ENCODE results near the gene IGIP. TPM values are rescaled to one million over a fixed set of nuclear protein-coding genes. Genes with fewer than 3 reads are reported as not detected.
A peak's percentile ranks its signal among the peaks of the same experiment; 100 is the strongest.

The IGIP gene
- total RNA-seq, 1 experiment from 2014 or later: 2.0 TPM

GRCh38 chr5:140109018-140109758, 16.5 kb upstream of the IGIP start:
- in situ Hi-C loops (cut with HindIII; ENCODE audit: low pct_unique_long_range_greater_than_20kb, low sequenced_read_pairs): no loop called here
- DNase-seq (ENCODE audit: low read depth, low spot score): peak; percentile 8

- in situ Hi-C loops (cut with HindIII; ENCODE audit: low pct_unique_long_range_greater_than_20kb, low sequenced_read_pairs): no loop called here
Observed at GRCh38 chr5:140109759-140110645, 15.7 kb upstream of the IGIP start.

DNA sequence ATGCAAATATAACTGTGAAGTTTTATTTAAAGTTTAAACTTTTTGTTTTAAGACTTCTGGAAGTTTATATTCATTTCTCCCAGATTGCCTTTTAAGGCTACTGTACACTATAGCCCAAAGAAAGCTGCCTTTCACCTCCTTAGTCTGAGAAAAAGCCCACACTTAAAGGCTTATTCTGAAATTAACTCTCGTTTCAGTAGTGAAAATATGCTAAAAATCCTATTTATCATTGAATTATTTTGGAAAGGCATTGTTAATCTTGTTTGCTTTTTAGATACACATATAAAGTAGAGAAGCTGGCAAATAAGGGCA, 15.1 kb upstream of the IGIP start:
- no peak for DNase-seq (ENCODE audit: low read depth, low spot score)
- in situ Hi-C loops (cut with HindIII; ENCODE audit: low pct_unique_long_range_greater_than_20kb, low sequenced_read_pairs): no loop called here

More at GRCh38 chr5:140109759-140110645, 15.7 kb upstream of the IGIP start:
- no peak for DNase-seq (ENCODE audit: low read depth, low spot score)

DNA sequence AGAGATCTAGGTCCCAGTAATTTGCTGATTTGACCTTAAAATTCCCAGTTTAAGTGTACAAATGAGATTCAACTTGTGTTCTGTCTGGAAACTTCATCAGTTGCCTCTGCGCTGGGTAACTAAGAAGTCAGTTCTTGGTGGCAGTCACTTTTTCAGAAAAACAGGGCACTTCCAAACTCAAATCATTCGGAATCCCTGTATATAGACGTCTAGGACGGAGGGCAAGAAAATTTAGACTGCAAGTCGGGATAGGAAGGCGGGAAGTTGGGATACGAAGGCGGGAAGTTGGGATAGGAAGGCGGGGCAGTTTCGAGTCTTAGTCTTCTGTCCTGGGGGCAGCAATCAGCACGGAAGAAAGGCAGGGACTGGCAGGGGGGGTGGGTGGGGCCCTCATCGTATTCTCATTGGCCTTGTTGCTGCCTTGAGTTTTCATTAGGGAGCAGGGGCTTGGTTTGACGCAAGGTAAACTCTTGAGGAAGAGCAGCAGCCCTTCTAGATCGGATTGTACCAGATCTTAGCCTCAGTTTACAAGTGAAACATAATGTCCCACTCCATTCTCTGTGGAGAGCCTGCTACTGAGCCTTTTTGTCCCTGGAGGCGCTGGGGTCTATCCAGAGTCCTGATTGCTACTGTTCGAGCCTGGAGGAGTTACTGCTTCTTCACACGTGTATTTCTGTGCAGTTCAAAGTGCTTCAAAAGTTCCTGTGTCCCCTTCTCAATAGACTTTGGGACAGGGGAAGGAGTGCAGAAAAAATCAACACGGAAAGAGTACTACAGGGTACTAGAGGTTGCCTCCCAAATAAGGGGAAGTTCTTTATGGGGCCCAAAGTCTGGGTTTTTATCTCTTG, 14.5 kb upstream of the IGIP start:
- DNase-seq (ENCODE audit: low read depth, low spot score): peak; percentile 42
- in situ Hi-C loops (cut with HindIII; ENCODE audit: low pct_unique_long_range_greater_than_20kb, low sequenced_read_pairs): no loop called here

- in situ Hi-C loops (cut with HindIII; ENCODE audit: low pct_unique_long_range_greater_than_20kb, low sequenced_read_pairs): no loop called here
- DNase-seq (ENCODE audit: low read depth, low spot score): no peak
Observed at GRCh38 chr5:140111859-140112551, 13.7 kb upstream of the IGIP start.

DNA sequence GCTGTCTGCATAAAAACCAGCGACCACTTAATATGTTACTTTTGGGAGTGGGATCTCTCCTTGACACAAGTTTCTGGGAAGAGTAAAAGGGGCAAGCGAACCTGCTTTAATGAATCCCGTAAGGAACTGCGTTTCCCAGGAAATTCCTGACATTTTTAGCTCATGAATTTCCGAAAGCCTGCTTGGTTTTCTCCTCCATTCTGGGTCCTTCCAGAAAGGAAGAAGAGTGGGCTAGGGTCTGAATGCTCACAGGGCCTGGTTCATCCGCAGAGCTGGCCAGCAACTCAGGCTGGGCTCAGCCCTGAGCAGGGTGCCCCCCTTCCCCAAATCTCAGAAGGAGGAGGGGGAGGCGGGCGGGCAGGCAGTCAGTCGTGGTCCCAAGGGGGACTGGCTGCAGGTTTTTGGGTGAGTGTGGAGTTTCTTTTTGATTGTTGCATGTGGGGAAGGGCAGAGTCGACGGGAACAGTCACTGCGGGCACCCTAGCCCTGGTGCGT, 13.0 kb upstream of the IGIP start:
- in situ Hi-C loops (cut with HindIII; ENCODE audit: low pct_unique_long_range_greater_than_20kb, low sequenced_read_pairs): no loop called here
- DNase-seq (ENCODE audit: low read depth, low spot score): no peak

DNA sequence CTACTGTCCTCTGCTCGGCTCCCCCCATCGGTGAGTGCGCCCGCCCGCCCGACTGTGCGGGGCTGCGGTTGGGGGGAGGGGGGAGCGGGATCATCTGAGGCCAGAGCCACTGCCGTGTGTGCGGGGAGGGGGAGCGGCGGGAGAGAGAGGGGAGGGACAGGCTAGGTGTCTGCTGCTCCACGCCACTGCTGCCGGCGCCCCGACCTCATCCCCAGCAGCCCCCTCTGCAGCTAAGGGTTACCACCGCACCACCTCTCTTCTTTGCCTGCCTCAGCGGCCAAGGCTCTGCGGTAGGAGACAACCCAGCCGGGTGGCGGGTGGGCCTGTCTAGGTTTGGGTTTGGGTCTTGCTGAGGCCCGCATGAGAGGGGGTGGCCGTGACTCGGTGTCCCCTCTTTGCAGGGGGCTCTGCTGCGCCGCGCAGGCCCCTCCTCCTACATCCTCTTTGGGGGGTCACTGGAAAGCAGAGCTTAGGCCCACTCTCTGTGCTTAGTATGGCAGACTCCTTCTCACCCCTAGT, 12.5 kb upstream of the IGIP start:
- in situ Hi-C loops (cut with HindIII; ENCODE audit: low pct_unique_long_range_greater_than_20kb, low sequenced_read_pairs): no loop called here
- no peak for DNase-seq (ENCODE audit: low read depth, low spot score)

- in situ Hi-C loops (cut with HindIII; ENCODE audit: low pct_unique_long_range_greater_than_20kb, low sequenced_read_pairs): no loop called here
- DNase-seq (ENCODE audit: low read depth, low spot score): peak; percentile 93
Observed at GRCh38 chr5:140113699-140114263, 12.0 kb upstream of the IGIP start, which contains the start of gene PURA. TSS of gene PURA (plus strand) at chr5:140114109. CDS start at chr5:140114182, 73 bp downstream.

GRCh38 chr5:140114341-140115185, 11.2 kb upstream of the IGIP start:
- peak; percentile 69 for DNase-seq (ENCODE audit: low read depth, low spot score)
- in situ Hi-C loops (cut with HindIII; ENCODE audit: low pct_unique_long_range_greater_than_20kb, low sequenced_read_pairs): no loop called here

- in situ Hi-C loops (cut with HindIII; ENCODE audit: low pct_unique_long_range_greater_than_20kb, low sequenced_read_pairs): no loop called here
- DNase-seq (ENCODE audit: low read depth, low spot score): no peak
Observed at GRCh38 chr5:140115186-140115500, 10.6 kb upstream of the IGIP start.

- DNase-seq (ENCODE audit: low read depth, low spot score): peak; percentile 15
- in situ Hi-C loops (cut with HindIII; ENCODE audit: low pct_unique_long_range_greater_than_20kb, low sequenced_read_pairs): no loop called here
Observed at GRCh38 chr5:140116716-140117115, 9.0 kb upstream of the IGIP start.

DNA sequence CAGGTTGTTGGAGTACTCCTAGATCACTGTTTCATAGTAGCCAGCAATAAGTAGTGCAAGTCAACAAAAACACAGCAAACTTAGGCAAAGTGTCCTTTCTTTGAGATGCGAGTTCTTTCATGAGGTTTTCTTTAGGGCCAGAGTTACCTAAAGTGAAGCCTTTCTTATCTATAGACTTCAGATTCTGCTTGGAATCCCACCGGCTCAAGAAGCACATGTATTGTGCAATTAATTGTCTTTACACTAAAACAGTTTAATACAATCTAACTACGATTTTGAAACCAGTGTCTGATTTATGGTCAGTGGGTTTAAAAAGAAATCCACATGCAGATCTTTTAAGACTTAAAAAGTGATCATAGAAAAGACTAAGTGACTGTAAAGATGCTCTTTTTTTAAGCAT, 8.2 kb upstream of the IGIP start:
- DNase-seq (ENCODE audit: low read depth, low spot score): no peak
- in situ Hi-C loops (cut with HindIII; ENCODE audit: low pct_unique_long_range_greater_than_20kb, low sequenced_read_pairs): no loop called here

- peak; percentile 54 for DNase-seq (ENCODE audit: low read depth, low spot score)
- in situ Hi-C loops (cut with HindIII; ENCODE audit: low pct_unique_long_range_greater_than_20kb, low sequenced_read_pairs): no loop called here
Observed at GRCh38 chr5:140118302-140118936, 7.3 kb upstream of the IGIP start.

DNA sequence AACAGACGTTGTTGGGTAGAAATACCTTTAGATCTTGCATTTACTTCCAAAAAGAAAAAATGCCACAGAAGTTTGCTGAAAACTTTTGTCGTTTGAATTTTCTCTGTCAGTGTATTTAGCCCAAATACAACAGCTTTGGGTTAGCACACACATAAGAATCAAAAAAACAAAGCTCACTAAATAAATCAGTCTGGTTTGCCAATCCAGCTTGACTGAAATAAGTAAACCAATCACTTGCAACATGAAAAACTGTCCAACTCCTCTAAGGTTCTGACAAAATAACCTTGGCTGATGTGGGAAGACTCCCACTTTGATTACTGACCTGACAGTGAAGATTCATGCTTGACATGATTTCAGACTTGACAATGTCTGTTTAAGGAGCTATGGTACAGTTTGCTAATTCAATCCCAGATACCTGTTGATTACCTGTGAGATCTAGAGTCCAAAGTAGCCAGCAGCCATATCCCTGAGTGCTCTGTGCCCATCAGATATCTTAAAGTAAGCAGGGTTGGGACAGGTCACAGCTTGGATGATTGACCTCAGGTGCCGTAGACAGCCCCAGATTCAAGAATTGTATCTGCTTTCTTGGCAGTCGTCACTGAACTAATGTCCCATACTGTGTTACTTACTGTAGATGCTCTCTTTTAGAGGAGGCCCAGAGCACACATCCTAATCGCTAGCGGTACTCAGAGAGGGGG, 727 bp downstream of the IGIP start:
- in situ Hi-C loops (cut with HindIII; ENCODE audit: low pct_unique_long_range_greater_than_20kb, low sequenced_read_pairs): no loop called here
- no peak for DNase-seq (ENCODE audit: low read depth, low spot score)

DNA sequence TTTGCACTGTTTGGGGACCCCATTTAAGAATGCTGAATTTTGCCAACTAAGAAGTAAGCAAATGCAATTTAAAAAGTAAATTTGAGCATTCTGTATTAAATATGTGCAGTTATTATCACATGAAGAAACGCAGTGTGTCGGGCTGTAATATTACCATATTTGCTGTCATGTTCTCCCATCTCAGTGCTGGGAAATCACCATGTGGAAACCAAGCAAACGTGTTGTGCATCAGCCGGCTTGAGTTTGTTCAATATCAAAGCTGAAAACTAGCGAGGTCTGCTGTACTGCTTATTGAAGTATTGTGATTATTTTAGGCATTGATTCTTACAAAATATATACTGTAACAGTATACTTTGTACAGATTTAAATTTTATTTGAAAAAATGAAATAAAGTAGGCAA, 2.6 kb downstream of the IGIP start:
- in situ Hi-C loops (cut with HindIII; ENCODE audit: low pct_unique_long_range_greater_than_20kb, low sequenced_read_pairs): no loop called here
- no peak for DNase-seq (ENCODE audit: low read depth, low spot score)

Measured in SK-MEL-5 (cell line).